Measurements from ENCODE around the gene ABLIM3.

Gene ABLIM3

GRCh38 chr5:149133795-149134777 lies 7.2 kb upstream of the ABLIM3 start:
- ATAC-seq, result no peak

- no peak for ATAC-seq
Observed at GRCh38 chr5:149134778-149135500, 6.4 kb upstream of the ABLIM3 start.

GRCh38 chr5:149135536-149136201 lies 5.6 kb upstream of the ABLIM3 start:
- ATAC-seq, result no peak

GRCh38 chr5:149138182-149138923 lies 2.9 kb upstream of the ABLIM3 start:
- ATAC-seq, result no peak

- ATAC-seq, result no peak
Observed at GRCh38 chr5:149140197-149141002, 893 bp upstream of the ABLIM3 start.

GRCh38 chr5:149141957-149142851 lies 911 bp downstream of the ABLIM3 start:
- no peak for ATAC-seq

- no peak for ATAC-seq
Observed at GRCh38 chr5:149143470-149143869, 2.2 kb downstream of the ABLIM3 start.

- no peak for ATAC-seq
Observed at GRCh38 chr5:149144637-149145036, 3.3 kb downstream of the ABLIM3 start.

- no peak for ATAC-seq
Observed at GRCh38 chr5:149145138-149145537, 3.8 kb downstream of the ABLIM3 start.

GRCh38 chr5:149147676-149148075 lies 6.4 kb downstream of the ABLIM3 start:
- ATAC-seq, result peak in 1 of 2 donors; percentile 48

GRCh38 chr5:149149942-149150341 lies 8.6 kb downstream of the ABLIM3 start:
- ATAC-seq, result no peak

GRCh38 chr5:149150457-149150856 lies 9.2 kb downstream of the ABLIM3 start:
- ATAC-seq, result no peak

GRCh38 chr5:149151717-149152116 lies 10.4 kb downstream of the ABLIM3 start:
- no peak for ATAC-seq

- ATAC-seq, result no peak
Observed at GRCh38 chr5:149152317-149152746, 11.0 kb downstream of the ABLIM3 start.

- no peak for ATAC-seq
Observed at GRCh38 chr5:149153193-149153750, 12.0 kb downstream of the ABLIM3 start.

GRCh38 chr5:149153751-149154610 lies 12.7 kb downstream of the ABLIM3 start:
- no peak for ATAC-seq

- no peak for ATAC-seq
Observed at GRCh38 chr5:149154650-149155049, 13.4 kb downstream of the ABLIM3 start.

GRCh38 chr5:149156435-149157083 lies 15.3 kb downstream of the ABLIM3 start:
- ATAC-seq, result peak; percentile 72 to 85

GRCh38 chr5:149157330-149157729 lies 16.0 kb downstream of the ABLIM3 start:
- no peak for ATAC-seq
